Mucosa of descending colon (tissue), 3 donors: ENCODE measurements around the gene ARL14EP. TPM values are rescaled to one million over a fixed set of nuclear protein-coding genes. Genes with fewer than 3 reads are reported as not detected.

Experiments
- ATAC-seq: fragments of 200-7000 bp; cut with Tn5 transposase; one replicate; pipeline ENCODE4 v1.9.1; 2020; ENCODE audit warnings: mild to moderate bottlenecking, moderate library complexity
- DNase-seq, 3 donors: peaks; one replicate each; pipeline ENCODE4 v3.0.0-alpha.2; 2020
- H3K36me3 ChIP-seq: fragments of 200-600 bp; one replicate; pipeline ENCODE4 v1.8.0; 2021; ENCODE audit warnings: low read depth, mild to moderate bottlenecking
- H3K4me1 ChIP-seq: fragments of 200-600 bp; one replicate; pipeline ENCODE4 v1.8.0; 2021; ENCODE audit warnings: low read depth, mild to moderate bottlenecking
- H3K4me3 ChIP-seq: fragments of 200-600 bp; one replicate; pipeline ENCODE4 v1.8.0; 2021; ENCODE audit warnings: mild to moderate bottlenecking
- H3K9me3 ChIP-seq: fragments of 200-600 bp; one replicate; pipeline ENCODE4 v1.8.0; 2021; ENCODE audit warnings: mild to moderate bottlenecking
- CTCF ChIP-seq: fragments of 200-600 bp; IDR thresholded peaks from one replicate; pipeline ENCODE4 v1.8.0; 2022; ENCODE audit warnings: antibody characterized with exemption, mild to moderate bottlenecking
- intact Hi-C, 2 donors: fragments of 100-400 bp; cut with DNase I in 1 of 2; cut with micrococcal nuclease in 1 of 2; formaldehyde crosslinking; loops; one replicate each; pipeline versions ENCODE4 v1.11.0 to v1.11.1; 2022; cut with DNase I, micrococcal nuclease
- total RNA-seq, 3 donors: library from RNA; stranded (reverse); fragmentation: NEBNext Ultra II Directional in 2 of 3; extraction: Animal tissue kit (Norgen Biotek cat#: 25700) in 2 of 3; gene quantifications; one replicate each; pipeline versions ENCODE4 v1.2.1 to v1.2.4, GENCODE V29; 2021 to 2023
- donor health status: DM: no; HTN: no; CAD: no; lungs with moderate emphysema.
- donor health status: DM: no; HTN: no; CAD: no.
- donor health status: DM: no; HTN: yes; CAD: no.

ARL14EP gene
- total RNA-seq, 3 donors from 2014 or later = 9.8 to 23.0 (median 14.7) TPM

GRCh38 chr11:30351061-30351460 lies 28.2 kb downstream of the ARL14EP start:
- Histone ChIP-seq H3K9me3 (no peaks in the 10 kb centered on the region), H3K36me3 (no peaks in the 10 kb centered on the region), H3K4me1 (no peaks in the 10 kb centered on the region), H3K4me3 (no peak overlapping the region)
- no peak for ATAC-seq
- intact Hi-C loops = no loop called here
- no peak for DNase-seq
- TF ChIP-seq CTCF = no peak

- no peaks in the 10 kb centered on the region for H3K36me3 ChIP-seq
- H3K4me3 ChIP-seq = no peak overlapping the region
- intact Hi-C loops = no loop called here
- TF ChIP-seq CTCF = no peak
- no peaks in the 10 kb centered on the region for H3K9me3 ChIP-seq
- no peaks in the 10 kb centered on the region for H3K4me1 ChIP-seq
- ATAC-seq = no peak
- no peak for DNase-seq
These were observed 33.5 kb downstream of the ARL14EP start for GRCh38 chr11:30356391-30356790.

GRCh38 chr11:30357872-30358271 lies 35.0 kb downstream of the ARL14EP start:
- ATAC-seq (no peak), DNase-seq (no peak)
- no peaks in the 10 kb centered on the region for H3K4me1 ChIP-seq
- no peak for TF ChIP-seq CTCF
- H3K4me3 ChIP-seq = no peak overlapping the region
- no peaks in the 10 kb centered on the region for H3K9me3 ChIP-seq
- intact Hi-C loops = no loop called here
- H3K36me3 ChIP-seq = no peaks in the 10 kb centered on the region

- no peak overlapping the region for H3K4me3 ChIP-seq
- no peaks in the 10 kb centered on the region for H3K36me3 ChIP-seq
- H3K4me1 ChIP-seq = no peaks in the 10 kb centered on the region
- no peaks in the 10 kb centered on the region for H3K9me3 ChIP-seq
- no peak for DNase-seq
- no peak for ATAC-seq
- TF ChIP-seq CTCF = no peak
- intact Hi-C loops = no loop called here
These were observed 35.6 kb downstream of the ARL14EP start for GRCh38 chr11:30358536-30358935.

GRCh38 chr11:30360741-30361140 lies 37.8 kb downstream of the ARL14EP start:
- ATAC-seq (no peak), DNase-seq (no peak)
- no peaks in the 10 kb centered on the region for H3K4me1 ChIP-seq
- H3K9me3 ChIP-seq = no peaks in the 10 kb centered on the region
- H3K4me3 ChIP-seq = no peak overlapping the region
- H3K36me3 ChIP-seq = no peaks in the 10 kb centered on the region
- TF ChIP-seq CTCF = no peak
- intact Hi-C loops = no loop called here

GRCh38 chr11:30364139-30364836 lies 41.4 kb downstream of the ARL14EP start:
- no peaks in the 10 kb centered on the region for H3K9me3 ChIP-seq
- H3K4me3 ChIP-seq = no peak overlapping the region
- ATAC-seq = no peak
- DNase-seq = no peak
- TF ChIP-seq CTCF = no peak
- no peaks in the 10 kb centered on the region for H3K4me1 ChIP-seq
- intact Hi-C loops = no loop called here
- H3K36me3 ChIP-seq = no peaks in the 10 kb centered on the region
